HFF-Myc (cell line): ENCODE data around the gene ODC1.

Experiments
- DNase-seq: peaks from one replicate; pipeline ENCODE4 v3.0.0-alpha.2; 2011; ENCODE audit warnings: low read depth; ENCODE audit errors: extremely low read depth
- H3K4me3 ChIP-seq: replicated peaks from 2 replicates; pipeline ENCODE4 v1.5.1; 2011; ENCODE audit warnings: low read depth, mild to moderate bottlenecking, control low read depth, low read length
- TF ChIP-seq, protein P1 (sequence below): IDR thresholded peaks from 2 replicates; pipeline ENCODE4 v1.5.1; 2012; ENCODE audit warnings: mild to moderate bottlenecking, low read depth, low read length, control low read depth; ENCODE audit errors: missing control alignments

The ODC1 gene

GRCh38 chr2:10439185-10439879 is 8.8 kb downstream of the ODC1 start:
- TF ChIP-seq, protein P1, sequence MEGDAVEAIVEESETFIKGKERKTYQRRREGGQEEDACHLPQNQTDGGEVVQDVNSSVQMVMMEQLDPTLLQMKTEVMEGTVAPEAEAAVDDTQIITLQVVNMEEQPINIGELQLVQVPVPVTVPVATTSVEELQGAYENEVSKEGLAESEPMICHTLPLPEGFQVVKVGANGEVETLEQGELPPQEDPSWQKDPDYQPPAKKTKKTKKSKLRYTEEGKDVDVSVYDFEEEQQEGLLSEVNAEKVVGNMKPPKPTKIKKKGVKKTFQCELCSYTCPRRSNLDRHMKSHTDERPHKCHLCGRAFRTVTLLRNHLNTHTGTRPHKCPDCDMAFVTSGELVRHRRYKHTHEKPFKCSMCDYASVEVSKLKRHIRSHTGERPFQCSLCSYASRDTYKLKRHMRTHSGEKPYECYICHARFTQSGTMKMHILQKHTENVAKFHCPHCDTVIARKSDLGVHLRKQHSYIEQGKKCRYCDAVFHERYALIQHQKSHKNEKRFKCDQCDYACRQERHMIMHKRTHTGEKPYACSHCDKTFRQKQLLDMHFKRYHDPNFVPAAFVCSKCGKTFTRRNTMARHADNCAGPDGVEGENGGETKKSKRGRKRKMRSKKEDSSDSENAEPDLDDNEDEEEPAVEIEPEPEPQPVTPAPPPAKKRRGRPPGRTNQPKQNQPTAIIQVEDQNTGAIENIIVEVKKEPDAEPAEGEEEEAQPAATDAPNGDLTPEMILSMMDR = no peak
- no peak for DNase-seq

GRCh38 chr2:10438688-10439087 is 9.4 kb downstream of the ODC1 start:
- no peak for DNase-seq
- no peak overlapping the region for H3K4me3 ChIP-seq

More at GRCh38 chr2:10439185-10439879, 8.8 kb downstream of the ODC1 start:
- no peak overlapping the region for H3K4me3 ChIP-seq

GRCh38 chr2:10437806-10438205 is 10.3 kb downstream of the ODC1 start:
- TF ChIP-seq, protein P1 = no peak

More at GRCh38 chr2:10438688-10439087, 9.4 kb downstream of the ODC1 start:
- TF ChIP-seq, protein P1 = no peak

DNA sequence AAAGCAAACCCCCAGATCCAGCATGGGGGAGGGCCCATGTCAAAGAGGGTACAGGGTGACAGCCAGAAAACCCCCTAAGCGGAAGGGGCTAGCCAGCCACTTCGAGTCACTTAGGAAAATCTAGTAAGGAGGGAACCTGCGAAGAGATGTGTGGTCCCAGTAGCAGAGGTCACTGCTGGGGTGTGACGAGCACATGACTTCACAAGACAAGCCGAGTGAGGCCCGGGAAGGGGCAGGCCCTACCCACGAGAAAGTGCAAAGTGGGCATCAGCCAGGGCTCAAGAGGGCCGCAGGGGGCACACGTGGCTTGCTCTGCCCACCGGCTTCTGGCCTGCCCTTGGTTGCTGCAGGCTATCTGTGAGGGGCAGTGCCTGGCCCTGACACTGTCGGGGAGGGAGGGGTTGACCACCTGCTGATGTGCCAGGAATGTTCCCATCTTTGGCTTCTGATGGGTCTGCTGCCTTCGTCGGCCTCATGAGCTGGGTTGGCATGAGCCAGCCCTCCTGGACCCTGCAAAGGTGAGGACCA is 11.5 kb downstream of the ODC1 start:
- no peak overlapping the region for H3K4me3 ChIP-seq
- TF ChIP-seq, protein P1 = no peak
- DNase-seq = no peak

More at GRCh38 chr2:10437806-10438205, 10.3 kb downstream of the ODC1 start:
- H3K4me3 ChIP-seq = no peak overlapping the region
- no peak for DNase-seq

- no peak overlapping the region for H3K4me3 ChIP-seq
- TF ChIP-seq, protein P1 = no peak
- DNase-seq = no peak
Observed at GRCh38 chr2:10435820-10436204, 12.3 kb downstream of the ODC1 start.

- DNase-seq = no peak
- TF ChIP-seq, protein P1 = peak; percentile 97
- no peak overlapping the region for H3K4me3 ChIP-seq
Observed at GRCh38 chr2:10434886-10435819, 13.0 kb downstream of the ODC1 start.
